Erythroblast (primary cell): ENCODE results near the gene ABCF2.
A peak's percentile ranks its signal among the peaks of the same experiment; 100 is the strongest.

Experiments used
- DNase-seq, 2 experiments: peaks; one replicate each; lab custom pipeline; 2025; lab: John Stamatoyannopoulos, UW
- GATA1 ChIP-seq: IDR thresholded peaks from 2 replicates; pipeline ENCODE4 v1.6.1; 2011; ENCODE audit warnings: low read depth, mild to moderate bottlenecking, control low read depth, low read length, moderate library complexity
- POLR2A ChIP-seq: IDR thresholded peaks from 2 replicates; pipeline ENCODE4 v1.6.1; 2011; ENCODE audit warnings: mild to moderate bottlenecking, low read length

Gene ABCF2

GRCh38 chr7:151226875-151227782 lies at the start of gene ABCF2:
ABCF2 (minus strand) TSS chr7:151227205; CDS start chr7:151226458, 747 bp downstream.
- TF ChIP-seq GATA1 (peak; percentile 9), POLR2A (peak; percentile 57)
- peak; percentile 98 to 99 for DNase-seq

GRCh38 chr7:151275813-151276577 lies 49.0 kb upstream of the ABCF2 start:
- DNase-seq, result no peak
- no peak for TF ChIP-seq POLR2A
- no peak for TF ChIP-seq GATA1

GRCh38 chr7:151274936-151275812 lies 48.2 kb upstream of the ABCF2 start:
- DNase-seq, result no peak
- TF ChIP-seq POLR2A, result no peak
- TF ChIP-seq GATA1, result no peak

GRCh38 chr7:151274396-151274795 lies 47.4 kb upstream of the ABCF2 start:
- no peak for DNase-seq
- TF ChIP-seq POLR2A, result no peak
- no peak for TF ChIP-seq GATA1

GRCh38 chr7:151273651-151274390 lies 46.8 kb upstream of the ABCF2 start:
- no peak for TF ChIP-seq GATA1
- DNase-seq, result no peak

GRCh38 chr7:151272877-151273276 lies 45.9 kb upstream of the ABCF2 start:
- no peak for DNase-seq
- TF ChIP-seq POLR2A, result no peak
- TF ChIP-seq GATA1, result no peak

GRCh38 chr7:151272405-151272804 lies 45.4 kb upstream of the ABCF2 start:
- TF ChIP-seq POLR2A (no peak), GATA1 (no peak)
- DNase-seq, result no peak

GRCh38 chr7:151271699-151272355 lies 44.8 kb upstream of the ABCF2 start:
- peak; percentile 7 to 13 for DNase-seq
- TF ChIP-seq GATA1 (no peak), POLR2A (no peak)

DNA sequence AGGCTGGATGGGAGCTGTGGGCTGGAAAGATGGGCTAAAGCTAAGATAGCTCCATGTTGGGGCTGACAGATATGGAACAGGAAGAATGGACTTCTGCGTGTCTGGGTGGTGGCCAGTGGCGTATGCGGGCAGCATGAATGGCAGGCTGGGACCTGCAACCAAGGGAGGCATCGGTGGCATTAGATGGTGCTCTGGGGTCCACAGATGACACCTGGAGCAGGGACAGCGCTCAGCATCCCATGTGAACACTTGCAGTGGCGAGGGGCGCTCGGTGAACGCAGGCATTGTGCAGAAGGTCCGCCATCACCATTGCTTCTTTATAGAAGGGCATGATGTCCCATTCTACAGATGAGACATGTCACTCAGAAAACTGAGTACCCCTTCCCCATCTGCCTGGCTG lies 42.5 kb upstream of the ABCF2 start:
- TF ChIP-seq POLR2A, result no peak
- no peak for TF ChIP-seq GATA1

DNA sequence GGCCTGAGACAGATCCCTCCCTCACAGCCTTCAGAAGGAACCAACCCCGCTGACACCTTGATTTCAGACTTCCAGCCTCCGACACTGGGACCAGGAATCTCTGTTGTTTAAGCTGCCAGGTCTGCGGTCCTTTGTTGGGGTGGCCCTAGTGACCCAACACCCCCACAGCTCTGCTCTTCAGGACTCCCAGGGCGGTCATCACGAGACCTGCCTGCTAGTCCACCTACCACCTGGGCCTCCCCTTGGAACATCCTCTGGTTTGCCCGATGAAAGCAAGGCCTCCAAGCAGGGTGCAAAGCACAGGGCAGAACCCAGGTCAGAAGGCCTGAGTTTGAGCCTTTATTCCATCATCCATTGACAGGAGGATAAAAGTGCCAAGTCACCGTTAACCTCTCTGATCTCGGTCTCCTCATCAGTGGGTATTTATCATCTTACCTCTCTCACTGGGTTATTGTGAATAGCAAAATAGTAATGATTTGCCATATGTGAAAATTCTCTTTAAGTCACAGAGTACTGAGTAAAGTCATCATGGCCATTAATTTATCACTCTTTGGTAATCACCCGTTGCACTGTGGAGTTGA lies 38.4 kb upstream of the ABCF2 start:
- no peak for DNase-seq
- TF ChIP-seq POLR2A (no peak), GATA1 (no peak)

More for the DNA sequence above, 42.5 kb upstream of the ABCF2 start:
- no peak for DNase-seq

DNA sequence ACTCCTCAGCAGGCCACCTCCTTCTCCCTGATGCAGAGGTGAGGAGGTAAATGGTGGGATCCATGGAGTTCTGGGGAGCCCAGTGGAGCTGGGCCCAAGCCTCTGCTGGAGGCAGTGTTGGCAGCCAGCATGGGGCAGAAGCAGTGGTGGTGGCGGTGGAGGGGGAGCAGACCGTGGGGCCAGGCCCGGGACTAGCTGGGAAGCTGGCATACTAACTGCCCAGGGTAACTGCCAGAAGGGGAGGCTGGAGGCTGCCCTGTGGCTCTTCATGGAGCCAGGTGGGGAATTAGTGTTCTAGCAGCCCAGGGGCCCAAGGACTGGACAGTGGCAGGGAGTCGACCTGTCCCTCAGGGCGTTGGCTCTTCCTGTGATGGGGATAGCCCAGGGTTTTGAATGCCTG lies 37.6 kb upstream of the ABCF2 start:
- no peak for TF ChIP-seq GATA1
- TF ChIP-seq POLR2A, result no peak
- DNase-seq, result no peak

DNA sequence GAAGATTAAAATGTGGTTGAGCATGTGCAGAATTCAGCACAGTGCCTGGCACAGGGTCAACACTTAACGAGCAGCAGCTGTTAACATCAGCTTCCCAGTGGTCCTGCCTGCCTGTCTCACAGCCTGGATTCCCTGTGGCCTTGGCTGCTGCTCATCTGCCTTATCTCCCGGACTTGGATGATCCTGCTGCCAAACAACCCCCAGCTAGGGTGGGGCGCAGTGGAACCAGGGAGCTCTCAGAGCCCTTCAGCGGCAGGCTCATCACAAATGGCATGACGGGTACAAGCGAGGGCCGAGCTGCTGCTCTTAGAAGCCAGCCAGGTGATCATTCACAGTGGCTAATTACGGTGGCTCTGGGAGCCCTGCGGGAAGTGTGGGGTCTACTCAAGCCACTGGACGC lies 34.5 kb upstream of the ABCF2 start:
- TF ChIP-seq GATA1, result no peak
- no peak for TF ChIP-seq POLR2A
- no peak for DNase-seq
